Esophagus muscularis mucosa (tissue), 3 donors: Measurements from ENCODE around the gene CTSS.

Experiments
- POLR2A ChIP-seq: fragments of 450-650 bp; IDR thresholded peaks from one replicate; pipeline ENCODE4 v1.6.1; 2017; ENCODE audit warnings: antibody characterized with exemption, moderate library complexity, mild to moderate bottlenecking, low read depth
- POLR2AphosphoS5 ChIP-seq, 2 donors: sonication (generic); formaldehyde crosslinking; IDR thresholded peaks; one replicate each; pipeline ENCODE4 v1.6.1; 2017; ENCODE audit warnings: antibody characterized with exemption in 2 of 2
- TF ChIP-seq, protein P1 (sequence below), 3 experiments: fragments of 200-600 bp in 2 of 3; fragments of 450-650 bp in 1 of 3; sonication (generic) in 2 of 3; IDR thresholded peaks; one replicate each; pipeline ENCODE4 v1.5.1; 2017 to 2019; ENCODE audit warnings: antibody characterized with exemption in 3 of 3, mild to moderate bottlenecking in 2 of 3, moderate library complexity in 1 of 3

DNA sequence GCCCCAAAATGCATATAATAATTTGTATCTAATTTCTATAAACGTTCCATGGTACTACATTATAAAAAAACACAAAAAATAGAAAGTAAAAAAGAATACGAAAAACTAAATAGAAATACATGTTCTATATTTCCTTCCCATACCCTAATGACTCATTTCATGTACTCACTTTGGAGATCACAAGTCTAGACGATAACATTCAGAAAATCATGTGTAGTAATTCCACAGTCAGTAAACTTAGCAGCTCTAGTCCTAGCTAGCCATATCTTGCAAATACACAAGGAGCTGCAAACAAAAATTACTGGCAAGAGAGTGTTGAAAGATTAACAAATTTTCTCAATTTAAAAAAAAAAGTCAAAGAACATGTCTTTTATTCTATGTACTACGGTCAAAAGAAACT is 70.0 kb downstream of the CTSS start:
- TF ChIP-seq, protein P1, sequence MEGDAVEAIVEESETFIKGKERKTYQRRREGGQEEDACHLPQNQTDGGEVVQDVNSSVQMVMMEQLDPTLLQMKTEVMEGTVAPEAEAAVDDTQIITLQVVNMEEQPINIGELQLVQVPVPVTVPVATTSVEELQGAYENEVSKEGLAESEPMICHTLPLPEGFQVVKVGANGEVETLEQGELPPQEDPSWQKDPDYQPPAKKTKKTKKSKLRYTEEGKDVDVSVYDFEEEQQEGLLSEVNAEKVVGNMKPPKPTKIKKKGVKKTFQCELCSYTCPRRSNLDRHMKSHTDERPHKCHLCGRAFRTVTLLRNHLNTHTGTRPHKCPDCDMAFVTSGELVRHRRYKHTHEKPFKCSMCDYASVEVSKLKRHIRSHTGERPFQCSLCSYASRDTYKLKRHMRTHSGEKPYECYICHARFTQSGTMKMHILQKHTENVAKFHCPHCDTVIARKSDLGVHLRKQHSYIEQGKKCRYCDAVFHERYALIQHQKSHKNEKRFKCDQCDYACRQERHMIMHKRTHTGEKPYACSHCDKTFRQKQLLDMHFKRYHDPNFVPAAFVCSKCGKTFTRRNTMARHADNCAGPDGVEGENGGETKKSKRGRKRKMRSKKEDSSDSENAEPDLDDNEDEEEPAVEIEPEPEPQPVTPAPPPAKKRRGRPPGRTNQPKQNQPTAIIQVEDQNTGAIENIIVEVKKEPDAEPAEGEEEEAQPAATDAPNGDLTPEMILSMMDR (IDR thresholded peaks at IDR 0.05), result no peak
- TF ChIP-seq POLR2AphosphoS5 (IDR thresholded peaks at IDR 0.05) (no peak), POLR2A (no peak)
